Glomerular visceral epithelial cell (primary cell): ENCODE data around the gene MPPED1.

ENCODE experiments used
- DNase-seq: peaks from one replicate; pipeline ENCODE4 v3.0.0-alpha.2; 2016; ENCODE audit errors: extremely low spot score

Gene MPPED1

GRCh38 chr22:43429426-43429825 lies 17.6 kb downstream of the MPPED1 start:
- no peak for DNase-seq

- no peak for DNase-seq
Measured at GRCh38 chr22:43431808-43432554, 20.2 kb downstream of the MPPED1 start.

GRCh38 chr22:43432883-43433415 lies 21.1 kb downstream of the MPPED1 start:
- no peak for DNase-seq

- DNase-seq: no peak
Measured at GRCh38 chr22:43433451-43434274, 21.8 kb downstream of the MPPED1 start.

- DNase-seq: no peak
Measured at GRCh38 chr22:43434275-43434927, 22.6 kb downstream of the MPPED1 start.

- DNase-seq: no peak
Measured at GRCh38 chr22:43434928-43435311, 23.1 kb downstream of the MPPED1 start.

GRCh38 chr22:43435851-43436811 lies 24.3 kb downstream of the MPPED1 start:
- DNase-seq: no peak

GRCh38 chr22:43436868-43437267 lies 25.1 kb downstream of the MPPED1 start:
- no peak for DNase-seq

- no peak for DNase-seq
Measured at GRCh38 chr22:43437871-43438475, 26.2 kb downstream of the MPPED1 start.

GRCh38 chr22:43438666-43439347 lies 27.0 kb downstream of the MPPED1 start:
- no peak for DNase-seq

- no peak for DNase-seq
Measured at GRCh38 chr22:43439368-43440103, 27.7 kb downstream of the MPPED1 start.

- no peak for DNase-seq
Measured at GRCh38 chr22:43440104-43440387, 28.2 kb downstream of the MPPED1 start.

GRCh38 chr22:43440556-43440955 lies 28.7 kb downstream of the MPPED1 start:
- no peak for DNase-seq

GRCh38 chr22:43441216-43441615 lies 29.4 kb downstream of the MPPED1 start:
- no peak for DNase-seq

- no peak for DNase-seq
Measured at GRCh38 chr22:43441751-43442150, 29.9 kb downstream of the MPPED1 start.

- no peak for DNase-seq
Measured at GRCh38 chr22:43442386-43443151, 30.8 kb downstream of the MPPED1 start.

GRCh38 chr22:43443152-43443471 lies 31.3 kb downstream of the MPPED1 start:
- DNase-seq: no peak

- DNase-seq: no peak
Measured at GRCh38 chr22:43446037-43446803, 34.4 kb downstream of the MPPED1 start.
